PFSK-1 (cell line): ENCODE data around the gene SLC2A6.

Experiments
- POLR2AphosphoS5 ChIP-seq: IDR thresholded peaks from 2 replicates; pipeline ENCODE4 v1.6.1; 2012; ENCODE audit warnings: low read depth, mild to moderate bottlenecking, control low read depth, low read length, moderate library complexity
- SIN3A ChIP-seq: IDR thresholded peaks from 2 replicates; pipeline ENCODE4 v1.6.1; 2012; ENCODE audit warnings: mild to moderate bottlenecking, low read length, moderate library complexity, borderline replicate concordance; ENCODE audit not compliant: insufficient read depth
- TAF1 ChIP-seq: IDR thresholded peaks from 2 replicates; pipeline ENCODE4 v1.6.1; 2012; ENCODE audit warnings: low read length, control low read depth, borderline replicate concordance; ENCODE audit not compliant: insufficient read depth
- TF ChIP-seq, protein P1 (sequence below), 2 experiments: IDR thresholded peaks; 2 replicates each; pipeline versions ENCODE4 v1.6.1 to v1.8.0; 2011 to 2012; ENCODE audit warnings: low read depth in 2 of 2, low read length in 2 of 2, control low read depth in 1 of 2, inconsistent platforms in 1 of 2, mild to moderate bottlenecking in 1 of 2, moderate library complexity in 1 of 2; ENCODE audit not compliant: insufficient read depth in 1 of 2

DNA sequence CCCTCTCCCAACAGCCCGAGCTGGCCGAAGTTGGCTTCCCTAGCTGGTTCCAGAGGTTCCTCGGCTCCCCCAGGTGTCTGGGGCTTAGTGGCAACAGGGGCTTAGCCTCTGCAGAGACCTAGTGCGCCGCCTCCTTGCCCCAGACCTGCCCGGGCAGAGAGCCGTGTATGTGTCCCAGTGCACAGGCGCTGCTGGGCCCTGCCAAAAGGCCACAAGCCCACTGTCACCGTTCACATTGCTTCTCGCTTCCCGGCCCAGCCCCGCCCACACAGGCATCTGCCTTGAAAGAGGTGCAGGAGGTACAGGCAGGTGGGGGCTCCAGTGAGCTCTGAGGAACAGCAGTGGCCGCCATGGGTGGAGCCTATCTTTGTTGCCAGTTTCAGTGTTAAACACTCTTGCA lies 21.7 kb downstream of the SLC2A6 start:
- TF ChIP-seq, protein P1, sequence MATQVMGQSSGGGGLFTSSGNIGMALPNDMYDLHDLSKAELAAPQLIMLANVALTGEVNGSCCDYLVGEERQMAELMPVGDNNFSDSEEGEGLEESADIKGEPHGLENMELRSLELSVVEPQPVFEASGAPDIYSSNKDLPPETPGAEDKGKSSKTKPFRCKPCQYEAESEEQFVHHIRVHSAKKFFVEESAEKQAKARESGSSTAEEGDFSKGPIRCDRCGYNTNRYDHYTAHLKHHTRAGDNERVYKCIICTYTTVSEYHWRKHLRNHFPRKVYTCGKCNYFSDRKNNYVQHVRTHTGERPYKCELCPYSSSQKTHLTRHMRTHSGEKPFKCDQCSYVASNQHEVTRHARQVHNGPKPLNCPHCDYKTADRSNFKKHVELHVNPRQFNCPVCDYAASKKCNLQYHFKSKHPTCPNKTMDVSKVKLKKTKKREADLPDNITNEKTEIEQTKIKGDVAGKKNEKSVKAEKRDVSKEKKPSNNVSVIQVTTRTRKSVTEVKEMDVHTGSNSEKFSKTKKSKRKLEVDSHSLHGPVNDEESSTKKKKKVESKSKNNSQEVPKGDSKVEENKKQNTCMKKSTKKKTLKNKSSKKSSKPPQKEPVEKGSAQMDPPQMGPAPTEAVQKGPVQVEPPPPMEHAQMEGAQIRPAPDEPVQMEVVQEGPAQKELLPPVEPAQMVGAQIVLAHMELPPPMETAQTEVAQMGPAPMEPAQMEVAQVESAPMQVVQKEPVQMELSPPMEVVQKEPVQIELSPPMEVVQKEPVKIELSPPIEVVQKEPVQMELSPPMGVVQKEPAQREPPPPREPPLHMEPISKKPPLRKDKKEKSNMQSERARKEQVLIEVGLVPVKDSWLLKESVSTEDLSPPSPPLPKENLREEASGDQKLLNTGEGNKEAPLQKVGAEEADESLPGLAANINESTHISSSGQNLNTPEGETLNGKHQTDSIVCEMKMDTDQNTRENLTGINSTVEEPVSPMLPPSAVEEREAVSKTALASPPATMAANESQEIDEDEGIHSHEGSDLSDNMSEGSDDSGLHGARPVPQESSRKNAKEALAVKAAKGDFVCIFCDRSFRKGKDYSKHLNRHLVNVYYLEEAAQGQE (IDR thresholded peaks at IDR 0.05; ENCODE audit: insufficient read depth in 1 of 2, low read depth in 2 of 2, low read length in 2 of 2), result no peak
- TF ChIP-seq POLR2AphosphoS5 (no peak), SIN3A (no peak), TAF1 (no peak)
